ENCODE measurements around the gene INHA. TPM values are rescaled to one million over a fixed set of nuclear protein-coding genes. Genes with fewer than 3 reads are reported as not detected.

INHA gene
- total RNA-seq, 4 donors from 2014 or later = 0.34 to 3.5 (median 1.5) TPM; not detected in 1

- peaks cover 4% of the 10 kb centered on the region for H3K36me3 ChIP-seq
- DNase-seq (ENCODE audit: low spot score in 2 of 2) = no peak
- H3K4me3 ChIP-seq = peak overlapping the region; percentile 70
- no peak overlapping the region for H3K27ac ChIP-seq
- no peaks in the 10 kb centered on the region for H3K9me3 ChIP-seq
- H3K27me3 ChIP-seq = peaks cover 25% of the 10 kb centered on the region
- TF ChIP-seq POLR2A (IDR thresholded peaks at IDR 0.05) (no peak), EP300 (IDR thresholded peaks at IDR 0.05) (no peak), POLR2AphosphoS5 (IDR thresholded peaks at IDR 0.05) (no peak), CTCF (IDR thresholded peaks at IDR 0.05) (no peak)
- WGBS = 6% methylated on average over 33 of the region's 54 CpGs
- H3K4me1 ChIP-seq = peaks cover 22% of the 10 kb centered on the region
Measured at GRCh38 chr2:219551441-219552381, 20.4 kb upstream of the INHA start.

GRCh38 chr2:219552382-219553167 is 19.5 kb upstream of the INHA start:
- peaks cover 25% of the 10 kb centered on the region for H3K27me3 ChIP-seq
- 4% methylated on average over 25 of the region's 99 CpGs for WGBS
- H3K27ac ChIP-seq = no peak overlapping the region
- TF ChIP-seq POLR2A (IDR thresholded peaks at IDR 0.05) (no peak), POLR2AphosphoS5 (IDR thresholded peaks at IDR 0.05) (no peak), CTCF (IDR thresholded peaks at IDR 0.05) (no peak), EP300 (IDR thresholded peaks at IDR 0.05) (no peak)
- peak overlapping the region; percentile 70 for H3K4me3 ChIP-seq
- DNase-seq (ENCODE audit: low spot score in 2 of 2) = peak; percentile 90 to 91
- no peaks in the 10 kb centered on the region for H3K9me3 ChIP-seq
- peaks cover 9% of the 10 kb centered on the region for H3K36me3 ChIP-seq
- peaks cover 22% of the 10 kb centered on the region for H3K4me1 ChIP-seq

GRCh38 chr2:219553168-219553417 is 19.0 kb upstream of the INHA start:
- Histone ChIP-seq H3K4me3 (peak overlapping the region; percentile 70), H3K9me3 (no peaks in the 10 kb centered on the region), H3K36me3 (peaks cover 9% of the 10 kb centered on the region), H3K4me1 (peaks cover 22% of the 10 kb centered on the region), H3K27ac (no peak overlapping the region), H3K27me3 (peaks cover 25% of the 10 kb centered on the region)
- no peak for DNase-seq (ENCODE audit: low spot score in 2 of 2)
- TF ChIP-seq CTCF (IDR thresholded peaks at IDR 0.05) = no peak
- no peak for TF ChIP-seq EP300 (IDR thresholded peaks at IDR 0.05)
- TF ChIP-seq POLR2AphosphoS5 (IDR thresholded peaks at IDR 0.05) = no peak
- no peak for TF ChIP-seq POLR2A (IDR thresholded peaks at IDR 0.05)
- WGBS = 39% methylated on average over 7 of the region's 7 CpGs

GRCh38 chr2:219553463-219553963 is 18.6 kb upstream of the INHA start:
- Histone ChIP-seq H3K36me3 (peaks cover 9% of the 10 kb centered on the region), H3K4me3 (no peak overlapping the region), H3K27ac (no peak overlapping the region), H3K27me3 (peaks cover 25% of the 10 kb centered on the region), H3K9me3 (no peaks in the 10 kb centered on the region), H3K4me1 (peaks cover 22% of the 10 kb centered on the region)
- TF ChIP-seq POLR2A (IDR thresholded peaks at IDR 0.05) = no peak
- no peak for TF ChIP-seq EP300 (IDR thresholded peaks at IDR 0.05)
- DNase-seq (ENCODE audit: low spot score in 2 of 2) = no peak
- 81% methylated on average over 12 of the region's 12 CpGs for WGBS

GRCh38 chr2:219554350-219554749 is 17.8 kb upstream of the INHA start:
- 93% methylated on average over 3 of the region's 15 CpGs for WGBS
- Histone ChIP-seq H3K27me3 (peaks cover 25% of the 10 kb centered on the region), H3K27ac (no peak overlapping the region), H3K9me3 (no peaks in the 10 kb centered on the region), H3K36me3 (peaks cover 9% of the 10 kb centered on the region), H3K4me1 (peaks cover 22% of the 10 kb centered on the region), H3K4me3 (no peak overlapping the region)
- no peak for DNase-seq (ENCODE audit: low spot score in 2 of 2)
- no peak for TF ChIP-seq EP300 (IDR thresholded peaks at IDR 0.05)
- no peak for TF ChIP-seq POLR2AphosphoS5 (IDR thresholded peaks at IDR 0.05)
- no peak for TF ChIP-seq CTCF (IDR thresholded peaks at IDR 0.05)
- TF ChIP-seq POLR2A (IDR thresholded peaks at IDR 0.05) = no peak
